Left lung (tissue), 10 donors: ENCODE results near the gene CXCL13. TPM values are rescaled to one million over a fixed set of nuclear protein-coding genes. Genes with fewer than 3 reads are reported as not detected.
A peak's percentile ranks its signal among the peaks of the same experiment; 100 is the strongest.

ENCODE experiments used
- ATAC-seq: fragments of 200-7000 bp; cut with Tn5 transposase; one replicate; pipeline ENCODE4 v1.9.1; 2020; ENCODE audit warnings: moderate library complexity
- DNase-seq, 4 donors: peaks; one replicate each; pipeline ENCODE4 v3.0.0-alpha.2; 2013 to 2020
- H3K27ac ChIP-seq, 2 donors: fragments of 200-600 bp; sonication (generic) in 1 of 2; one replicate each; pipeline versions ENCODE4 v1.5.0 to v1.8.0; 2020 to 2021
- H3K27me3 ChIP-seq, 2 donors: fragments of 200-600 bp; sonication (generic) in 1 of 2; one replicate each; pipeline versions ENCODE4 v1.5.0 to v1.8.0; 2020 to 2021
- H3K36me3 ChIP-seq, 2 donors: fragments of 200-600 bp; sonication (generic) in 1 of 2; one replicate each; pipeline versions ENCODE4 v1.5.0 to v1.8.0; 2020 to 2021
- H3K4me1 ChIP-seq, 2 donors: fragments of 200-600 bp; one replicate each; pipeline ENCODE4 v1.8.0; 2021
- H3K4me3 ChIP-seq, 2 donors: fragments of 200-600 bp; sonication (generic) in 1 of 2; one replicate each; pipeline versions ENCODE4 v1.5.0 to v1.8.0; 2020 to 2021; ENCODE audit warnings: mild to moderate bottlenecking in 1 of 2
- H3K9me3 ChIP-seq, 2 donors: fragments of 200-600 bp; sonication (generic) in 1 of 2; one replicate each; pipeline versions ENCODE4 v1.5.0 to v1.8.0; 2020 to 2021
- CTCF ChIP-seq, 2 donors: fragments of 200-600 bp; sonication (generic) in 1 of 2; IDR thresholded peaks; one replicate each; pipeline versions ENCODE4 v1.5.0 to v1.8.0; 2021; ENCODE audit warnings: antibody characterized with exemption in 2 of 2
- intact Hi-C, 2 donors: fragments of 100-400 bp; cut with DNase I; formaldehyde crosslinking; loops; one replicate each; pipeline versions ENCODE4 v1.11.2 to v1.14.2; 2022
- polyA plus RNA-seq, 6 donors: library from polyadenylated mRNA; unstranded; fragments of 120-200 nt; gene quantifications; one replicate each; pipeline ENCODE4 v1.2.1, GENCODE V29; 2013; ENCODE audit not compliant: insufficient read length in 6 of 6
- total RNA-seq, 2 donors: library from RNA; stranded (reverse); fragmentation: NEBNext Ultra II Directional; extraction: Animal tissue kit (Norgen Biotek cat#: 25700); gene quantifications; one replicate each; pipeline ENCODE4 v1.2.1, GENCODE V29; 2021
- donor health status: DM: no; HTN: yes; CAD: no.
- donor health status: DM: no; HTN: no; CAD: no.

Gene CXCL13
- total and polyA plus RNA-seq, 8 donors = 0.27 to 3.5 (median 0.58) TPM; not detected in 1

GRCh38 chr4:77617203-77617602 is 11.6 kb downstream of the CXCL13 start:
- Histone ChIP-seq H3K4me1 (peaks cover 0 to 5% of the 10 kb centered on the region in 2 donors), H3K36me3 (no peaks in the 10 kb centered on the region), H3K9me3 (no peaks in the 10 kb centered on the region), H3K4me3 (no peak overlapping the region), H3K27ac (no peak overlapping the region), H3K27me3 (peaks cover 0 to 4% of the 10 kb centered on the region in 2 donors)
- no peak for ATAC-seq
- no peak for DNase-seq
- intact Hi-C loops = loop anchor here in 1 of 2 donors (10.0 kb wide), 1 partner anchor 232 kb away; no protein-coding TSS in a partner anchor
- TF ChIP-seq CTCF (IDR thresholded peaks at IDR 0.05) = no peak

- peak; percentile 99 for ATAC-seq
- Histone ChIP-seq H3K9me3 (no peaks in the 10 kb centered on the region), H3K27ac (no peak overlapping the region), H3K4me3 (no peak overlapping the region), H3K27me3 (no peaks in the 10 kb centered on the region), H3K4me1 (peaks cover 0 to 5% of the 10 kb centered on the region in 2 donors), H3K36me3 (no peaks in the 10 kb centered on the region)
- TF ChIP-seq CTCF (IDR thresholded peaks at IDR 0.05) = peak; percentile 77 to 78
- intact Hi-C loops = loop anchor here in 1 of 2 donors (10.0 kb wide), 1 partner anchor 234 kb away; no protein-coding TSS in a partner anchor
- peak in 3 of 4 donors; percentile 56 to 83 (median 73) for DNase-seq
Observed at GRCh38 chr4:77618383-77619241, 13.0 kb downstream of the CXCL13 start.

GRCh38 chr4:77619408-77619807 is 13.8 kb downstream of the CXCL13 start:
- Histone ChIP-seq H3K27ac (no peak overlapping the region), H3K36me3 (no peaks in the 10 kb centered on the region), H3K27me3 (no peaks in the 10 kb centered on the region), H3K4me1 (peaks cover 0 to 5% of the 10 kb centered on the region in 2 donors), H3K4me3 (no peak overlapping the region), H3K9me3 (no peaks in the 10 kb centered on the region)
- ATAC-seq (no peak), DNase-seq (no peak)
- no peak for TF ChIP-seq CTCF (IDR thresholded peaks at IDR 0.05)
- intact Hi-C loops = loop anchor here in 1 of 2 donors (10.0 kb wide), 1 partner anchor 235 kb away; no protein-coding TSS in a partner anchor

GRCh38 chr4:77621254-77621653 is 15.6 kb downstream of the CXCL13 start:
- no peak for ATAC-seq
- no peaks in the 10 kb centered on the region for H3K36me3 ChIP-seq
- DNase-seq = no peak
- H3K4me1 ChIP-seq = peaks cover 0 to 5% of the 10 kb centered on the region in 2 donors
- H3K27me3 ChIP-seq = no peaks in the 10 kb centered on the region
- H3K9me3 ChIP-seq = no peaks in the 10 kb centered on the region
- H3K27ac ChIP-seq = no peak overlapping the region
- no peak overlapping the region for H3K4me3 ChIP-seq
- TF ChIP-seq CTCF (IDR thresholded peaks at IDR 0.05) = no peak
- intact Hi-C loops = no loop called here

GRCh38 chr4:77623091-77623490 is 17.5 kb downstream of the CXCL13 start:
- TF ChIP-seq CTCF (IDR thresholded peaks at IDR 0.05) = no peak
- H3K27ac ChIP-seq = no peak overlapping the region
- no peaks in the 10 kb centered on the region for H3K36me3 ChIP-seq
- H3K4me1 ChIP-seq = peaks cover 0 to 5% of the 10 kb centered on the region in 2 donors
- H3K4me3 ChIP-seq = no peak overlapping the region
- intact Hi-C loops = no loop called here
- no peaks in the 10 kb centered on the region for H3K9me3 ChIP-seq
- DNase-seq (peak in 2 of 4 donors; percentile 57 to 75), ATAC-seq (no peak)
- no peaks in the 10 kb centered on the region for H3K27me3 ChIP-seq
